ENCODE measurements around the gene ZNF557.

ZNF557 gene

DNA sequence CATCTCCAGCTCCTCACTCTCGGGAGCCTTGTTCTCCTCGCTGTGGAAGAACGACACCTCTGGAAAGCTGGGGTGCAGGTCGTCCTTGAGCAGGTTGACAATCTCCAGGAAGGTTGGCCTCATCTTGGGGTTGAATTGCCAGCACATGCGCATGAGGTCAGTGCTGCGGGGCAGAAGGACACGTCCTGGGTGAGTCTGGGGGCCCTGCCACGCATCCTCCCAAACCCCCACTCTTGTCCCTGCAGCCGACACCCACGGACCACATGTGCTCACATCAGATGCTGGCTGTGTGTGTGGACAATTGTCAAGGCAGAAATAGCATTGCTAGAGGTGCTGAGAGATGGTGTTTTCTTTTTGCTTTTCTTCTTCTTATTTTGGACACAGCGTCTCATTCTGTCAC lies 47.7 kb downstream of the ZNF557 start:
- in situ Hi-C loops (cut with MboI; ENCODE audit: low pct_unique_long_range_greater_than_20kb, low sequenced_read_pairs): no loop called here
- DNase-seq: no peak

- in situ Hi-C loops (cut with MboI; ENCODE audit: low pct_unique_long_range_greater_than_20kb, low sequenced_read_pairs): no loop called here
- DNase-seq: no peak
Measured at GRCh38 chr19:7119582-7119981, 50.1 kb downstream of the ZNF557 start.

DNA sequence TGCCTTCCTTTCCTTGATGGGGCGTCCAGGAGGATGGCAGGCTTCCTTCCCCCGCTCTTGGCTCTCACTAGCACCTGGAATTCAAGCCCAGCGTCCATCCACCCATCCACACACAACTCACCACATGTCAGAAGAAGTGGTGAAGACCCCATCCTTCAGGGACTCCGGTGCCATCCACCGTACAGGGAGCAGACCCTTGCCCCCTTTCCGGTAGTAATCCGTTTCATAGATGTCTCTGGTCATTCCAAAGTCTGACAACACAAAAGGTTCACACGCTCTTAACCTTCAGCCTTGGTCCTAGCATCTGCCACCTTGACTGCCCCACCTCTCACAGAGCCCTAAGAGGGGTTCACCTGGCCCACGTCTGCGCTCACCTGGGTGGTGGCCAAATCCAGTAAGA lies 51.0 kb downstream of the ZNF557 start:
- DNase-seq: no peak
- in situ Hi-C loops (cut with MboI; ENCODE audit: low pct_unique_long_range_greater_than_20kb, low sequenced_read_pairs): no loop called here

GRCh38 chr19:7122701-7123100 lies 53.2 kb downstream of the ZNF557 start:
- DNase-seq: no peak
- in situ Hi-C loops (cut with MboI; ENCODE audit: low pct_unique_long_range_greater_than_20kb, low sequenced_read_pairs): no loop called here

DNA sequence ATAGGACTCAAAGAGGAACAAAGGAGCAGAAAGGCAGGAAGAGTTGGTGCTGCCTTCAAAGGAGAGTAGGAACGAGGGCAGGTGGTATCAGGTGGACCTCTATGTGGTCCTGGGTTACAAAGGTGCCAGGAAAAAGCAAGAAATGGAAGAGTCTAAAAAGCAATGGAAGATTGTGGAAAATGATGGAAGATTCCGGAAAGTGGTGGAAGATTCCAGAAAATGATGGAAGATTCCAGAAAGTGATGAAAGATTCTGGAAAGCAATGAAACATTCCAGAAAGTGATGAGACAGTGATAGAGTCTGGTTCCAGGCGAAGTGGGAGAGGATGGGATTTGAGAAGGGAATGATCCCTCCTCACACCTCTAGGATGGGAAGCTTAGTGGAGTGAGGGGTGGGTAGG lies 55.3 kb downstream of the ZNF557 start:
- DNase-seq: no peak
- in situ Hi-C loops (cut with MboI; ENCODE audit: low pct_unique_long_range_greater_than_20kb, low sequenced_read_pairs): no loop called here

- no peak for DNase-seq
- in situ Hi-C loops (cut with MboI; ENCODE audit: low pct_unique_long_range_greater_than_20kb, low sequenced_read_pairs): no loop called here
Measured at GRCh38 chr19:7125221-7125620, 55.7 kb downstream of the ZNF557 start.

DNA sequence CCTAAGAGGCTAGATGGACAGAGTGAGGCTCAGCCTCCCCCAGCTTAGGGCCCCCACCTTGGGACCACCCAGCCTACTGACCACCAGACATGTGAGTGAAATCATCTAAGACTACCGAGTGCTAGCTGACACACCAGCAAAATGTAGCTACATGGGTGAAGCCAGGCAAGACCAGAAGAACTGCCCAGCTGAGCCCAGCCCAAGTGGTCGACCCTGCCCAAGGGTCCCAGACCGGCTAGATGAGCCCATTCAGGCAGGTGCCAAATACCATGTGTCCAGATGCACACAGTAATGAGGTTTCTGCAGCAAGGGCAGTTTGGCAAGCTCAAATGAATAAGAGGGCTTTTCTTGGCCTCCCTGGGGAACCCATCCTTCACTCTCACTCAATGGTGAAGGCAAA lies 56.6 kb downstream of the ZNF557 start:
- no peak for DNase-seq
- in situ Hi-C loops (cut with MboI; ENCODE audit: low pct_unique_long_range_greater_than_20kb, low sequenced_read_pairs): no loop called here

GRCh38 chr19:7130043-7130442 lies 60.5 kb downstream of the ZNF557 start:
- DNase-seq: no peak
- in situ Hi-C loops (cut with MboI; ENCODE audit: low pct_unique_long_range_greater_than_20kb, low sequenced_read_pairs): no loop called here

DNA sequence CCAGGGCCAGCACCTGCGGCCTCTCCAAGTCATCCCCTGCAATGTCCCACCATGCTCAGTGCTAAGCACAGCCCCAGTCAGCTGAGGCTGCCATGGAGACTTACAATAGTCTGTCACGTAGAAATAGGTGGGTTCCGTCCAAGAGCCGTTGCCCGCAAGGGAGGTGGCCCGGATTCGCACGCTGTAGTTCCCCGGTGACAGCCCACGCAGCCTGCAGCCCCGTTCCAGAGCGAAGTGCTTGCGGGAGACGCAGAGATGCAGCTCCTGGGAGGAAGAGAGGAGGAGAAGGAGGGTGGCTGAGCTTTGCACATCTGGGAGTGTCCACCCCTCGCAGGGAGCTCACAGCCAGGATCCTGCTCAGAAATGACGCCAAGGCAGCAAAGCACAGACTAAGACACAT lies 62.6 kb downstream of the ZNF557 start:
- DNase-seq: no peak
- in situ Hi-C loops (cut with MboI; ENCODE audit: low pct_unique_long_range_greater_than_20kb, low sequenced_read_pairs): no loop called here

DNA sequence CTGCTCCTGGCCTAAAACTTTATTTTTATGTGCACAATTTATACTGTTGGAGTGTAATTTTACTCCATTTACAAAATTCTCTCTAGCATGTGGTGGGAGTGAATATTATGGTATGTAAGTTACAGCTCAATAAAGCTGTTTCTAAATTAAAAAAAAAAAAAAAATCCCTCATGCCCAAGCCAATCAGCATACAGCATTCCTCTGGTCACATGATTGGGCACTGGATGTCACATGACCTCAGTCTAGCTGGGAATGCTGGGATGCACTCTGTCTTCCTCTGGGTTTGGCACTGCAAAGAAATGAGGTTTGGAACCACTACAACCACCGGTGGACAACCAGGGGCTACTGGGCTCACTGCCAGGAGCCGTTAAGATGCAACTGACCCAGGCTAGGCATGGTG lies 67.6 kb downstream of the ZNF557 start:
- DNase-seq: no peak
- in situ Hi-C loops (cut with MboI; ENCODE audit: low pct_unique_long_range_greater_than_20kb, low sequenced_read_pairs): no loop called here

Measured in KBM-7 (cell line).